MM.1S (cell line): ENCODE results near the gene TSN.

Experiments
- CTCF ChIP-seq: fragments of 300-600 bp; sonication (generic); IDR thresholded peaks from 2 replicates; pipeline ENCODE4 v1.5.1; 2016; ENCODE audit warnings: antibody characterized with exemption, low read length, mixed read lengths
- EZH2 ChIP-seq: fragments of 300-600 bp; sonication (generic); optimal IDR thresholded peaks from 2 replicates; pipeline ENCODE3; 2017; ENCODE audit warnings: low read depth, mild to moderate bottlenecking, antibody characterized with exemption, low read length, mixed read lengths
- EZH2phosphoT487 ChIP-seq: fragments of 300-600 bp; sonication (generic); IDR thresholded peaks from 2 replicates; pipeline ENCODE4 v1.6.1; 2018; ENCODE audit warnings: antibody characterized with exemption, low read length

GRCh38 chr2:121740973-121741372 is 14.5 kb upstream of the TSN start:
- TF ChIP-seq CTCF = no peak
- TF ChIP-seq EZH2 = no peak
- TF ChIP-seq EZH2phosphoT487 = no peak
